ENCODE data around the gene JARID2.
A peak's percentile ranks its signal among the peaks of the same experiment; 100 is the strongest.

JARID2 gene

GRCh38 chr6:15320693-15321092 lies 74.8 kb downstream of the JARID2 start:
- no peak for TF ChIP-seq ZNF596 (tag by site-specific recombination; IDR thresholded peaks at IDR 0.05)
- TF ChIP-seq ZSCAN4 (tag by site-specific recombination; IDR thresholded peaks at IDR 0.05) = peak; percentile 79
- no peak for TF ChIP-seq ZNF155 (tag by site-specific recombination; IDR thresholded peaks at IDR 0.05)
- no peak for TF ChIP-seq ATF2 (tag by site-specific recombination; IDR thresholded peaks at IDR 0.05; ENCODE audit: low read depth)
- no peak for TF ChIP-seq YY1 (tag by site-specific recombination; IDR thresholded peaks at IDR 0.05)
- no peak for TF ChIP-seq ZNF624 (tag by site-specific recombination; IDR thresholded peaks at IDR 0.05)
- ChIA-PET POLR2A (no interaction called here), CTCF (interaction anchor here (0.6 to 0.8 kb wide), 2 partner anchors 12 to 396 kb away, joined by 3 read pairs; no protein-coding TSS in a partner anchor)
- no peak overlapping the region for H3K27ac ChIP-seq (ENCODE audit: extremely low read depth, low read depth, low read length)
- no peak overlapping the region for H3K4me3 ChIP-seq (ENCODE audit: low read depth, low read length)
- peaks cover 29% of the 10 kb centered on the region for H3K4me1 ChIP-seq (ENCODE audit: control insufficient read depth, insufficient read depth, low read length)
- no peaks in the 10 kb centered on the region for H3K9me3 ChIP-seq (ENCODE audit: control insufficient read depth, insufficient read depth, low read depth, low read length)
- no peaks in the 10 kb centered on the region for H3K36me3 ChIP-seq (ENCODE audit: control insufficient read depth in 2 of 2, insufficient read depth in 1 of 2, low read length in 2 of 2)

GRCh38 chr6:15322184-15322583 lies 76.3 kb downstream of the JARID2 start:
- POLR2A ChIA-PET = no interaction called here
- H3K9me3 ChIP-seq (ENCODE audit: control insufficient read depth, insufficient read depth, low read depth, low read length) = no peaks in the 10 kb centered on the region
- CTCF ChIA-PET = interaction anchor here (0.6 to 1.6 kb wide), 5 partner anchors 10 to 1135 kb away, joined by 3 to 5 read pairs (median 4); no protein-coding TSS in a partner anchor
- H3K27ac ChIP-seq (ENCODE audit: extremely low read depth, low read depth, low read length) = no peak overlapping the region
- H3K4me3 ChIP-seq (ENCODE audit: low read depth, low read length) = no peak overlapping the region
- H3K36me3 ChIP-seq (ENCODE audit: control insufficient read depth in 2 of 2, insufficient read depth in 1 of 2, low read length in 2 of 2) = no peaks in the 10 kb centered on the region; a peak in 1 of 3 replicates
- TF ChIP-seq ZNF184 (tag by site-specific recombination; IDR thresholded peaks at IDR 0.05) (no peak), ZNF664 (tag by site-specific recombination; IDR thresholded peaks at IDR 0.05) (no peak)
- peaks cover 41% of the 10 kb centered on the region for H3K4me1 ChIP-seq (ENCODE audit: control insufficient read depth, insufficient read depth, low read length)

- H3K4me1 ChIP-seq (ENCODE audit: control insufficient read depth, insufficient read depth, low read length) = peaks cover 48% of the 10 kb centered on the region
- no peaks in the 10 kb centered on the region for H3K9me3 ChIP-seq (ENCODE audit: control insufficient read depth, insufficient read depth, low read depth, low read length)
- ChIA-PET POLR2A (no interaction called here), CTCF (interaction anchor here (0.6 to 1.6 kb wide), 6 partner anchors 9 to 1703 kb away, joined by 3 to 4 read pairs (median 3); no protein-coding TSS in a partner anchor)
- no peaks in the 10 kb centered on the region; a peak in 1 of 3 replicates for H3K36me3 ChIP-seq (ENCODE audit: control insufficient read depth in 2 of 2, insufficient read depth in 1 of 2, low read length in 2 of 2)
- H3K4me3 ChIP-seq (ENCODE audit: low read depth, low read length) = no peak overlapping the region
- H3K27ac ChIP-seq (ENCODE audit: extremely low read depth, low read depth, low read length) = no peak overlapping the region
- TF ChIP-seq ZNF362 (tag by site-specific recombination; IDR thresholded peaks at IDR 0.05) (no peak), ZFHX2 (tag by site-specific recombination; conservative IDR thresholded peaks at IDR 0.05) (peak; percentile 61; the same call in 1 of the 2 replicates), ZNF629 (tag by site-specific recombination; IDR thresholded peaks at IDR 0.05) (no peak), ZNF558 (tag by site-specific recombination; IDR thresholded peaks at IDR 0.05) (no peak), ZNF830 (tag by site-specific recombination; IDR thresholded peaks at IDR 0.05; ENCODE audit: low read depth) (no peak), ZNF747 (tag by site-specific recombination; IDR thresholded peaks at IDR 0.05) (no peak), ZNF19 (tag by site-specific recombination; IDR thresholded peaks at IDR 0.05; ENCODE audit: low read depth) (no peak), GLI4 (tag by site-specific recombination; IDR thresholded peaks at IDR 0.05) (no peak), EGR2 (tag by site-specific recombination; IDR thresholded peaks at IDR 0.05; ENCODE audit: low read depth) (peak; percentile 17; the same call in 1 of the 2 replicates), WT1 (tag by site-specific recombination; IDR thresholded peaks at IDR 0.05) (no peak), ZBTB6 (tag by site-specific recombination; IDR thresholded peaks at IDR 0.05) (no peak), ZIC2 (tag by site-specific recombination; IDR thresholded peaks at IDR 0.05) (no peak), ZFP37 (tag by site-specific recombination; IDR thresholded peaks at IDR 0.05) (no peak), PBX3 (CRISPR knock-in tag; IDR thresholded peaks at IDR 0.05) (no peak), ZBTB21 (tag by site-specific recombination; IDR thresholded peaks at IDR 0.05) (no peak)
Measured at GRCh38 chr6:15322781-15323536, 77.1 kb downstream of the JARID2 start.
